Muscle of leg (tissue), 11 donors: ENCODE results near the gene LAMA2. TPM values are rescaled to one million over a fixed set of nuclear protein-coding genes. Genes with fewer than 3 reads are reported as not detected.

Source experiments
- DNase-seq: peaks from one replicate; pipeline ENCODE4 v3.0.0; 2013
- H3K27ac ChIP-seq: one replicate; pipeline ENCODE4 v1.5.1; 2013; ENCODE audit warnings: mild to moderate bottlenecking, low read length, control low read depth
- H3K27me3 ChIP-seq: one replicate; pipeline ENCODE4 v1.6.1; 2013; ENCODE audit warnings: low read length; ENCODE audit not compliant: control insufficient read depth, insufficient read depth
- H3K36me3 ChIP-seq: one replicate; pipeline ENCODE4 v1.6.1; 2013; ENCODE audit warnings: low read length; ENCODE audit not compliant: control insufficient read depth, insufficient read depth
- H3K4me1 ChIP-seq: one replicate; pipeline ENCODE4 v1.6.1; 2013; ENCODE audit warnings: low read length; ENCODE audit not compliant: control insufficient read depth, insufficient read depth
- H3K4me3 ChIP-seq: one replicate; pipeline ENCODE4 v1.5.1; 2013; ENCODE audit warnings: low read length, control low read depth
- H3K9me3 ChIP-seq: replicated peaks from 2 replicates; pipeline ENCODE4 v1.6.1; 2013; ENCODE audit warnings: low read depth, low read length; ENCODE audit not compliant: control insufficient read depth
- WGBS: methylation state at CpG from one replicate; pipeline ENCODE4 v1.1.5; 2013; ENCODE audit warnings: missing lambda C conversion rate; ENCODE audit not compliant: insufficient coverage; 5-methylcytosine and 5-hydroxymethylcytosine counted together
- polyA plus RNA-seq, 8 donors: library from polyadenylated mRNA; unstranded; fragments of 120-200 nt; gene quantifications; one replicate each; pipeline versions ENCODE4 v1.2.1 to v1.2.3, GENCODE V29; 2013; ENCODE audit warnings: inconsistent platforms in 1 of 8, low replicate concordance in 1 of 8; ENCODE audit not compliant: insufficient read length in 8 of 8, insufficient read depth in 1 of 8
- total RNA-seq: library from RNA; stranded (reverse); fragments of 120-200 nt; gene quantifications from one replicate; pipeline ENCODE4 v1.2.4, GENCODE V29; 2013

LAMA2 gene
- total and polyA plus RNA-seq, 9 donors: 105 to 165 (median 140) TPM

- Histone ChIP-seq H3K9me3 (no peaks in the 10 kb centered on the region), H3K27me3 (no peaks in the 10 kb centered on the region), H3K36me3 (no peaks in the 10 kb centered on the region), H3K4me3 (no peak overlapping the region), H3K4me1 (peaks cover 2% of the 10 kb centered on the region), H3K27ac (peak overlapping the region; percentile 0)
- no peak for DNase-seq
- no CpG with 5 or more reads among the region's 1 CpG for WGBS
These were observed 227.9 kb downstream of the LAMA2 start for GRCh38 chr6:129110690-129111343.

GRCh38 chr6:129111346-129111745 is 228.4 kb downstream of the LAMA2 start:
- Histone ChIP-seq H3K27ac (no peak overlapping the region), H3K36me3 (no peaks in the 10 kb centered on the region), H3K9me3 (no peaks in the 10 kb centered on the region), H3K4me1 (peaks cover 2% of the 10 kb centered on the region), H3K4me3 (no peak overlapping the region), H3K27me3 (no peaks in the 10 kb centered on the region)
- DNase-seq: peak; percentile 61
- no CpG with 5 or more reads among the region's 1 CpG for WGBS

- DNase-seq: no peak
- H3K27me3 ChIP-seq: no peaks in the 10 kb centered on the region
- no peaks in the 10 kb centered on the region for H3K36me3 ChIP-seq
- no CpG with 5 or more reads among the region's 1 CpG for WGBS
- no peak overlapping the region for H3K4me3 ChIP-seq
- peaks cover 2% of the 10 kb centered on the region for H3K4me1 ChIP-seq
- no peaks in the 10 kb centered on the region for H3K9me3 ChIP-seq
- no peak overlapping the region for H3K27ac ChIP-seq
These were observed 228.9 kb downstream of the LAMA2 start for GRCh38 chr6:129111853-129112252.

- Histone ChIP-seq H3K27me3 (no peaks in the 10 kb centered on the region), H3K9me3 (no peaks in the 10 kb centered on the region), H3K36me3 (no peaks in the 10 kb centered on the region), H3K4me3 (no peak overlapping the region), H3K4me1 (peaks cover 2% of the 10 kb centered on the region), H3K27ac (no peak overlapping the region)
- no peak for DNase-seq
These were observed 229.7 kb downstream of the LAMA2 start for GRCh38 chr6:129112591-129112990.

- Histone ChIP-seq H3K9me3 (no peaks in the 10 kb centered on the region), H3K4me3 (no peak overlapping the region), H3K4me1 (peaks cover 2% of the 10 kb centered on the region), H3K27ac (no peak overlapping the region), H3K36me3 (no peaks in the 10 kb centered on the region), H3K27me3 (no peaks in the 10 kb centered on the region)
- WGBS: no CpG with 5 or more reads among the region's 1 CpG
- no peak for DNase-seq
These were observed 230.7 kb downstream of the LAMA2 start for GRCh38 chr6:129113637-129114036.

GRCh38 chr6:129114636-129115391 is 231.9 kb downstream of the LAMA2 start:
- no CpG with 5 or more reads among the region's 5 CpGs for WGBS
- Histone ChIP-seq H3K4me1 (peaks cover 2% of the 10 kb centered on the region), H3K27ac (no peak overlapping the region)

GRCh38 chr6:129115471-129115870 is 232.5 kb downstream of the LAMA2 start:
- Histone ChIP-seq H3K36me3 (no peaks in the 10 kb centered on the region), H3K4me1 (peaks cover 2% of the 10 kb centered on the region), H3K27me3 (no peaks in the 10 kb centered on the region), H3K27ac (no peak overlapping the region), H3K4me3 (no peak overlapping the region), H3K9me3 (no peaks in the 10 kb centered on the region)
- DNase-seq: no peak
- WGBS: no CpG with 5 or more reads among the region's 3 CpGs

More at GRCh38 chr6:129114636-129115391, 231.9 kb downstream of the LAMA2 start:
- H3K36me3 ChIP-seq: no peaks in the 10 kb centered on the region
- H3K27me3 ChIP-seq: no peaks in the 10 kb centered on the region
- H3K4me3 ChIP-seq: no peak overlapping the region
- H3K9me3 ChIP-seq: no peaks in the 10 kb centered on the region
- DNase-seq: no peak

- Histone ChIP-seq H3K27ac (no peak overlapping the region), H3K9me3 (no peaks in the 10 kb centered on the region), H3K27me3 (no peaks in the 10 kb centered on the region), H3K4me3 (no peak overlapping the region), H3K4me1 (peaks cover 2% of the 10 kb centered on the region), H3K36me3 (no peaks in the 10 kb centered on the region)
- no peak for DNase-seq
- WGBS: 100% methylated on average over 1 of the region's 5 CpGs
These were observed 234.4 kb downstream of the LAMA2 start for GRCh38 chr6:129117355-129117754.

GRCh38 chr6:129120856-129121638 is 238.1 kb downstream of the LAMA2 start:
- no peak overlapping the region for H3K4me3 ChIP-seq
- no CpG with 5 or more reads among the region's 3 CpGs for WGBS
- DNase-seq: no peak
- H3K27ac ChIP-seq: no peak overlapping the region
- H3K9me3 ChIP-seq: no peaks in the 10 kb centered on the region
- H3K4me1 ChIP-seq: no peaks in the 10 kb centered on the region
- no peaks in the 10 kb centered on the region for H3K36me3 ChIP-seq
- H3K27me3 ChIP-seq: no peaks in the 10 kb centered on the region

GRCh38 chr6:129124347-129124746 is 241.4 kb downstream of the LAMA2 start:
- WGBS: no CpG with 5 or more reads among the region's 1 CpG
- H3K9me3 ChIP-seq: no peaks in the 10 kb centered on the region
- no peak for DNase-seq
- H3K4me1 ChIP-seq: no peaks in the 10 kb centered on the region
- no peaks in the 10 kb centered on the region for H3K36me3 ChIP-seq
- H3K27ac ChIP-seq: no peak overlapping the region
- no peak overlapping the region for H3K4me3 ChIP-seq
- H3K27me3 ChIP-seq: no peaks in the 10 kb centered on the region
